Trophoblast cell (in vitro differentiated cells and primary cell): ENCODE results near the gene NCK2.

Experiments used
- DNase-seq, 2 donors: peaks; one replicate each; pipeline ENCODE4 v3.0.0-alpha.2; 2016
- H2AFZ ChIP-seq: 2 replicates; pipeline ENCODE4 v1.6.1; 2013; ENCODE audit warnings: low read length, moderate library complexity, mild to moderate bottlenecking; ENCODE audit not compliant: insufficient read depth, poor library complexity
- H2AK5ac ChIP-seq: 2 replicates; pipeline ENCODE4 v1.6.1; 2013; ENCODE audit warnings: mild to moderate bottlenecking, low read length
- H2BK120ac ChIP-seq: 2 replicates; pipeline ENCODE4 v1.6.1; 2013; ENCODE audit warnings: low read length, mild to moderate bottlenecking, moderate library complexity; ENCODE audit not compliant: insufficient read depth, poor library complexity
- H2BK12ac ChIP-seq: 2 replicates; pipeline ENCODE4 v1.6.1; 2013; ENCODE audit warnings: mild to moderate bottlenecking, low read length, moderate library complexity
- H2BK5ac ChIP-seq: 2 replicates; pipeline ENCODE4 v1.6.1; 2013; ENCODE audit warnings: low read length, low read depth, moderate library complexity, mild to moderate bottlenecking; ENCODE audit not compliant: poor library complexity
- H3K14ac ChIP-seq: 2 replicates; pipeline ENCODE4 v1.6.1; 2013; ENCODE audit warnings: mild to moderate bottlenecking, low read length
- H3K18ac ChIP-seq: 2 replicates; pipeline ENCODE4 v1.6.1; 2013; ENCODE audit warnings: mild to moderate bottlenecking, low read length
- H3K23ac ChIP-seq: 2 replicates; pipeline ENCODE4 v1.6.1; 2013; ENCODE audit warnings: low read length
- H3K27ac ChIP-seq: 2 replicates; pipeline ENCODE4 v1.5.1; 2013; ENCODE audit warnings: low read depth, mild to moderate bottlenecking, inconsistent platforms, low read length, moderate library complexity
- H3K27me3 ChIP-seq: 2 replicates; pipeline ENCODE4 v1.6.1; 2013; ENCODE audit warnings: inconsistent platforms, mild to moderate bottlenecking, low read length, moderate library complexity; ENCODE audit not compliant: insufficient read depth
- H3K36me3 ChIP-seq, 2 experiments: 1 replicate in 1 of 2; 2 replicates in 1 of 2; pipeline ENCODE4 v1.6.1; 2013; ENCODE audit warnings: low read length in 2 of 2, mild to moderate bottlenecking in 2 of 2, moderate library complexity in 1 of 2; ENCODE audit not compliant: insufficient read depth in 2 of 2, control insufficient read depth in 1 of 2
- H3K4ac ChIP-seq: 2 replicates; pipeline ENCODE4 v1.6.1; 2013; ENCODE audit warnings: low read depth, mild to moderate bottlenecking, low read length, moderate library complexity
- H3K4me1 ChIP-seq, 2 experiments: 1 replicate in 1 of 2; 2 replicates in 1 of 2; pipeline ENCODE4 v1.6.1; 2013; ENCODE audit warnings: low read length in 2 of 2, mild to moderate bottlenecking in 2 of 2, moderate library complexity in 1 of 2; ENCODE audit not compliant: insufficient read depth in 2 of 2, control insufficient read depth in 1 of 2
- H3K4me2 ChIP-seq: 2 replicates; pipeline ENCODE4 v1.6.1; 2013; ENCODE audit warnings: inconsistent platforms, mild to moderate bottlenecking, low read length, moderate library complexity
- H3K4me3 ChIP-seq: 2 replicates; pipeline ENCODE4 v1.5.1; 2013; ENCODE audit warnings: mild to moderate bottlenecking, low read depth, low read length, inconsistent platforms
- H3K79me1 ChIP-seq: one replicate; pipeline ENCODE4 v1.6.1; 2013; ENCODE audit warnings: low read length
- H3K79me2 ChIP-seq: 2 replicates; pipeline ENCODE4 v1.6.1; 2013; ENCODE audit warnings: low read length, mild to moderate bottlenecking; ENCODE audit not compliant: control insufficient read depth, insufficient read depth, poor library complexity
- H3K9ac ChIP-seq: 2 replicates; pipeline ENCODE4 v1.6.1; 2013; ENCODE audit warnings: mild to moderate bottlenecking, low read length
- H3K9me3 ChIP-seq: 2 replicates; pipeline ENCODE4 v1.6.1; 2013; ENCODE audit warnings: low read depth, mild to moderate bottlenecking, control low read depth, inconsistent platforms, low read length; ENCODE audit not compliant: insufficient read depth
- H4K12ac ChIP-seq: 2 replicates; pipeline ENCODE4 v1.6.1; 2013; ENCODE audit warnings: low read depth, mild to moderate bottlenecking, low read length, moderate library complexity
- H4K8ac ChIP-seq: 2 replicates; pipeline ENCODE4 v1.6.1; 2013; ENCODE audit warnings: low read depth, mild to moderate bottlenecking, low read length, moderate library complexity
- H4K91ac ChIP-seq: one replicate; pipeline ENCODE4 v1.6.1; 2013; ENCODE audit warnings: low read depth, mild to moderate bottlenecking, low read length, moderate library complexity
- WGBS: extraction: QIAGEN DNeasy Blood & Tissue Kit; methylation state at CpG from one replicate; pipeline ENCODE4 v1.1.7; 2013; ENCODE audit warnings: missing lambda C conversion rate; ENCODE audit not compliant: insufficient read length, insufficient coverage; ENCODE audit errors: extremely low coverage; 5-methylcytosine and 5-hydroxymethylcytosine counted together

NCK2 gene

DNA sequence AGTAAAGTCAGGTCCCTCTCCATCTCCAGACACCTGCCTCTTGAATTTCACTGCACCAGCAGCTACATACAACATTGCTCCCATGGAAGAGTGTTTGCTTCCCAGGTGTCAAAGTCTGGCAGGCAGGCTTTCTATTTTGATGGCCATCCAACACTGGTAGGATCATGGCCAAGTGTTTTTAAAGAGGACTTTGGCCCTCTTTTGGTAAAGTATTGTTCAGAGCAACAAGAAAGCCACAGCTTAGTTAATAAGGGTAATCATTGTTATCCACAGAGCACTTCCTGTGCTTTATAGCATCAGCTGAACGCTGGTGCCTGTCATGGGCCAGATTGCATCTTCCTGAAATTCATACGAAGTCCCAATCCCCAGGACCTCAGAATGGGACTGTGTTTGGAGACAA lies 133.2 kb downstream of the NCK2 start:
- peaks cover 5 to 12% of the 10 kb centered on the region in 2 experiments for H3K4me1 ChIP-seq
- no peak overlapping the region for H2AFZ ChIP-seq
- no peak overlapping the region for H4K12ac ChIP-seq
- H3K4me2 ChIP-seq = no peak overlapping the region
- H4K91ac ChIP-seq = no peak overlapping the region
- H4K8ac ChIP-seq = no peak overlapping the region
- no peak overlapping the region for H3K4ac ChIP-seq
- peaks cover 7% of the 10 kb centered on the region for H3K9me3 ChIP-seq
- no peak overlapping the region for H3K18ac ChIP-seq
- H3K27me3 ChIP-seq = no peaks in the 10 kb centered on the region
- no peak overlapping the region for H3K14ac ChIP-seq
- peaks cover 8 to 13% of the 10 kb centered on the region in 2 experiments for H3K36me3 ChIP-seq
- H3K23ac ChIP-seq = no peak overlapping the region
- no peak overlapping the region for H2BK5ac ChIP-seq
- no peak overlapping the region for H2BK12ac ChIP-seq
- H3K27ac ChIP-seq = no peak overlapping the region
- H3K4me3 ChIP-seq = no peak overlapping the region
- no CpG with 5 or more reads among the region's 2 CpGs for WGBS
- no peak overlapping the region for H2AK5ac ChIP-seq
- H2BK120ac ChIP-seq = no peak overlapping the region
- no peaks in the 10 kb centered on the region for H3K79me2 ChIP-seq
- H3K79me1 ChIP-seq = no peaks in the 10 kb centered on the region
- DNase-seq = no peak
- no peak overlapping the region for H3K9ac ChIP-seq

DNA sequence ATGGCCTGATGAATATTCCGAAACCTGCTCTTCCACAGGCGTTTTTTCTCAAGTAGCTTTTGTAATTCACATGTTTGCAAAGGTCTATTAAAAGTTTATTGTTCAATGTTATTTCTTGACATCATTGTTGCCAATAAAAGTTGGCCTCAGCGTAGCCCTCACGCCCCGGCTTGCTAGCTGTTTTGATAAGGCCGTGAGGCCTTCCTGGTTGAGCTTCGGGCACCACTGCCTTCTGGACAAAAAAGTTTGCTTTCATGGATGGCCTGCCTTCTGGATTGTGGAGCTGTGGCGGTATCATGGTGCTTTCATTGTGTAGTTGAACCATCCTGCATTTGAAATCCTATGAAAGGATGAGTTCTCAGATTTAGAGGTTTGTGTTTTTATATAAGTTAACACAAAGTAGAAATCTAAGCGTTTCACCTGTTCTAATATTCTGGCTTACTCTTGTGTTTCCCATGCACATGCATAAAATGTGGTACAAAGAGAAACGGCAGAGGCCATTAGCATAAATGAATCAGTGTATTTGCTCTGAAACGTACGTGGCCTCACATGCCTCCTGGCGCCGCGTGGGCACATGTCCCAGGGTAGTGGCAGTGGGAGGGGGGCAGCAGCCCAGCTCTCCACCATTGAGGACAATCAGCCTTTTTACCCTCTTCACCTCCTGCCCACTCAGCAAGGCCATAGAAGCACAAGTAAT lies 134.5 kb downstream of the NCK2 start:
- no peak overlapping the region for H2BK120ac ChIP-seq
- WGBS = no CpG with 5 or more reads among the region's 15 CpGs

DNA sequence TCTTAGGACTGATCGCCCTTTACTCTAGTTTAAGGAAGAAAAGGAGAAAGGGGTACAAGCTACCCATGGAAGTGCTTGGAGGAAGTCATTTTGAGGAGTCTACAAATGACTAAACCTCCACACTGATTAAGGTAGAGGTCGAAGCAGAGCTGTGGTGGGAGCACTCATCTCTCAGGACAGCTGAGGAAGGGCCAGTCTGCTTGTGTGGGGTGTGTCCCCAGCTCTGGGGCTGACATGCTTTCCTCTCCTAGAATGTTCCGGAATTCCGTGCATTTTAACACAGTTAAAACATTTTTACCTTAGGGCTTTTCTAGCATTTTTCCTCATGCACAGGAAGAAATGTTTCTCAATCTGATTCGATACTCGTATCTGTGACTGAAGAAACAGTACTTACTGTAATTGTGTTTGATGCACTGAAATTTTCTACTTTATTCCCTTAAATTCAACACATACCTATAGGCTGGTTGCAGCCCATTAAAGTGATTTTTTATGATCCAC lies 135.1 kb downstream of the NCK2 start:
- Histone ChIP-seq H3K23ac (no peak overlapping the region), H3K79me1 (no peaks in the 10 kb centered on the region), H2AK5ac (no peak overlapping the region), H3K4me3 (no peak overlapping the region), H3K14ac (no peak overlapping the region), H3K79me2 (no peaks in the 10 kb centered on the region), H3K27me3 (no peaks in the 10 kb centered on the region), H4K91ac (no peak overlapping the region), H3K4me1 (peaks cover 2 to 11% of the 10 kb centered on the region in 2 experiments), H3K4me2 (no peak overlapping the region), H3K27ac (no peak overlapping the region), H3K4ac (no peak overlapping the region), H4K12ac (no peak overlapping the region), H3K36me3 (peaks cover 8 to 13% of the 10 kb centered on the region in 2 experiments), H3K9ac (no peak overlapping the region), H2BK120ac (no peak overlapping the region), H4K8ac (no peak overlapping the region), H3K18ac (no peak overlapping the region), H2AFZ (no peak overlapping the region), H3K9me3 (peaks cover 7% of the 10 kb centered on the region), H2BK12ac (no peak overlapping the region), H2BK5ac (no peak overlapping the region)
- DNase-seq = peak; percentile 45 to 93
- WGBS = no CpG with 5 or more reads among the region's 6 CpGs

More for the DNA sequence above, 134.5 kb downstream of the NCK2 start:
- Histone ChIP-seq H3K4me2 (no peak overlapping the region), H2AK5ac (no peak overlapping the region), H2BK12ac (no peak overlapping the region), H3K14ac (peak overlapping the region; percentile 45), H3K79me1 (no peaks in the 10 kb centered on the region), H4K12ac (no peak overlapping the region), H2AFZ (no peak overlapping the region), H3K27ac (no peak overlapping the region), H3K4ac (no peak overlapping the region), H3K18ac (peak overlapping the region; percentile 58), H4K8ac (no peak overlapping the region), H2BK5ac (peak overlapping the region; percentile 41), H3K9ac (no peak overlapping the region), H3K36me3 (peaks cover 8 to 13% of the 10 kb centered on the region in 2 experiments), H3K4me3 (no peak overlapping the region), H3K23ac (no peak overlapping the region), H3K27me3 (no peaks in the 10 kb centered on the region), H3K4me1 (peaks cover 2 to 11% of the 10 kb centered on the region in 2 experiments), H3K9me3 (peaks cover 7% of the 10 kb centered on the region), H3K79me2 (no peaks in the 10 kb centered on the region), H4K91ac (no peak overlapping the region)
- DNase-seq = no peak

DNA sequence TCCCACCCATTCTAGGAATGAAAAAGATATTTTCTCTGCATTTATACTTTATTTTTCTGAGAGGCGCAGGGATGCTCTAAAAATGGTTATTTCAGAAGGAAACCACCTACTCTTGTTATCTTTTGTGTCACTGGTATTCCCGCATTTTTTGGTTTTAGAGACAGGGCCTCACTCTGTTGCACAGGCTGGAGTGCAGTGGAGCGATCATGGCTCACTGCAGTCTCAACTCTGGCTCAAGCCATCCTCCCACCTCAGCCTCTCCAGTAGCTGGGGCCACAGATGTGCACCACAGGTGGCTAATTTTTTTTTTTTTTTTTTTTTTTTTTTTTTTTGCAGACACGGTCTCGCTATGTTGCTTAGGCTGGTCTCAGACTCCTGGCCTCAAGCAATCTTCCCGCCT lies 135.9 kb downstream of the NCK2 start:
- Histone ChIP-seq H2BK12ac (no peak overlapping the region), H3K79me1 (no peaks in the 10 kb centered on the region), H3K4me2 (no peak overlapping the region), H4K91ac (no peak overlapping the region), H3K4me1 (peaks cover 2 to 8% of the 10 kb centered on the region in 2 experiments), H3K79me2 (no peaks in the 10 kb centered on the region), H4K12ac (no peak overlapping the region), H3K4me3 (no peak overlapping the region), H3K27ac (no peak overlapping the region), H2AFZ (no peak overlapping the region), H3K9ac (no peak overlapping the region), H3K14ac (no peak overlapping the region), H2BK5ac (no peak overlapping the region), H3K27me3 (no peaks in the 10 kb centered on the region), H2BK120ac (no peak overlapping the region), H3K18ac (no peak overlapping the region), H3K9me3 (peaks cover 7% of the 10 kb centered on the region), H3K36me3 (peaks cover 8 to 13% of the 10 kb centered on the region in 2 experiments), H4K8ac (no peak overlapping the region), H3K23ac (no peak overlapping the region), H3K4ac (no peak overlapping the region), H2AK5ac (no peak overlapping the region)
- no CpG with 5 or more reads among the region's 6 CpGs for WGBS
- DNase-seq = peak; percentile 24 to 70
